PFSK-1 (cell line): Measurements from ENCODE around the gene NALCN.

ENCODE experiments used
- FOXP2 ChIP-seq: optimal IDR thresholded peaks from 2 replicates; pipeline ENCODE3; 2011; ENCODE audit warnings: borderline replicate concordance, control low read depth, inconsistent platforms; ENCODE audit not compliant: insufficient read depth; ENCODE audit errors: extremely low read length, extremely low read depth
- POLR2AphosphoS5 ChIP-seq: IDR thresholded peaks from 2 replicates; pipeline ENCODE4 v1.6.1; 2012; ENCODE audit warnings: low read depth, mild to moderate bottlenecking, control low read depth, low read length, moderate library complexity
- REST ChIP-seq, 2 experiments: IDR thresholded peaks; 2 replicates each; pipeline versions ENCODE4 v1.6.1 to v1.8.0; 2011 to 2012; ENCODE audit warnings: low read depth in 2 of 2, low read length in 2 of 2, control low read depth in 1 of 2, inconsistent platforms in 1 of 2, mild to moderate bottlenecking in 1 of 2, moderate library complexity in 1 of 2; ENCODE audit not compliant: insufficient read depth in 1 of 2
- SIN3A ChIP-seq: IDR thresholded peaks from 2 replicates; pipeline ENCODE4 v1.6.1; 2012; ENCODE audit warnings: mild to moderate bottlenecking, low read length, moderate library complexity, borderline replicate concordance; ENCODE audit not compliant: insufficient read depth
- TAF1 ChIP-seq: IDR thresholded peaks from 2 replicates; pipeline ENCODE4 v1.6.1; 2012; ENCODE audit warnings: low read length, control low read depth, borderline replicate concordance; ENCODE audit not compliant: insufficient read depth

Gene NALCN

GRCh38 chr13:101152184-101152583, 264.1 kb downstream of the NALCN start:
- no peak for TF ChIP-seq REST (IDR thresholded peaks at IDR 0.05; ENCODE audit: insufficient read depth in 1 of 2, low read depth in 2 of 2, low read length in 2 of 2)
- no peak for TF ChIP-seq POLR2AphosphoS5
- TF ChIP-seq SIN3A: no peak
- no peak for TF ChIP-seq TAF1
- TF ChIP-seq FOXP2: no peak

- TF ChIP-seq SIN3A (no peak), POLR2AphosphoS5 (no peak), TAF1 (no peak), FOXP2 (no peak), REST (IDR thresholded peaks at IDR 0.05; ENCODE audit: insufficient read depth in 1 of 2, low read depth in 2 of 2, low read length in 2 of 2) (no peak)
These were observed 265.3 kb downstream of the NALCN start for GRCh38 chr13:101150998-101151397.

- TF ChIP-seq TAF1: no peak
- TF ChIP-seq FOXP2: no peak
- no peak for TF ChIP-seq SIN3A
- no peak for TF ChIP-seq REST (IDR thresholded peaks at IDR 0.05; ENCODE audit: insufficient read depth in 1 of 2, low read depth in 2 of 2, low read length in 2 of 2)
- no peak for TF ChIP-seq POLR2AphosphoS5
These were observed 266.4 kb downstream of the NALCN start for GRCh38 chr13:101149735-101150384.

GRCh38 chr13:101146101-101146898, 270.0 kb downstream of the NALCN start:
- TF ChIP-seq FOXP2 (no peak), SIN3A (no peak), REST (IDR thresholded peaks at IDR 0.05; ENCODE audit: insufficient read depth in 1 of 2, low read depth in 2 of 2, low read length in 2 of 2) (no peak), POLR2AphosphoS5 (no peak), TAF1 (no peak)
